RWPE1 (cell line): ENCODE results near the gene GBP3.
"Not testable (repeated sequence)": the region's sequence is repeated elsewhere in the genome, so short reads cannot be mapped to it uniquely, and the experiment has no call there.

Experiments used
- CTCF ChIA-PET: fragments of 350-600 bp; sonication (Branson Sonifier 250); formaldehyde crosslinking; extraction: SDS; loops from one replicate; lab custom pipeline; 2021; lab: Yijun Ruan, JAX
- POLR2A ChIA-PET: fragments of 400-600 bp; formaldehyde crosslinking; extraction: SDS; loops from one replicate; lab custom pipeline; 2020; ENCODE audit warnings: antibody characterized with exemption; ENCODE audit not compliant: low non-redundant PET; lab: Yijun Ruan, JAX
- DNase-seq: peaks from one replicate; pipeline ENCODE4 v3.0.0; 2012; ENCODE audit warnings: low spot score
- H3K27ac ChIP-seq: fragments of 450-650 bp; 2 replicates; pipeline ENCODE4 v1.5.1; 2017
- CTCF ChIP-seq: fragments of 450-650 bp; conservative IDR thresholded peaks from 2 replicates; pipeline ENCODE4 v1.5.1; 2017; ENCODE audit warnings: low read depth, mild to moderate bottlenecking

The GBP3 gene

DNA sequence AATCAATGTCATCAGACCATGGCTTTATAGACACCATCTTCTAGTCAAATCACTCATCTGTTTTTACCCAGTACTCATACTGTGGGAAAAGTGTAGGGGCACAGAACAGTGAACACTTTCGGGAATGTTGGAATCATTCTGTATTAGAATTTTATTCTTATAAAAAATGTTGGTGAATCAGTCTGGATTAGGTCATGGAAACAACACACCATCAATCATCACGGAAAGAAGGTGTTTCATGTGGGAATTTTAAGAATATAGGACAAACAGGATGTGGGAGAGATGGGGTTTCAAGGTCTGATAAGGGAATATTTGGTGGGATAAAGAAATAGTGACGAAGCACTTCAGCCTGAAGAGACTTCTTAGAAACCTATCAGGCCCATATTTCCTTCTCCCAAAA lies 25.1 kb upstream of the GBP3 start:
- no peak for DNase-seq
- H3K27ac ChIP-seq, result no peak overlapping the region
- no peak for TF ChIP-seq CTCF
- ChIA-PET CTCF (no interaction called here), POLR2A (no interaction called here)

- ChIA-PET POLR2A (interaction anchor here (0.7 kb wide), 1 partner anchor 24 kb away, joined by 3 read pairs; no protein-coding TSS in a partner anchor), CTCF (interaction anchor here (0.6 kb wide), 1 partner anchor 588 kb away, joined by 4 read pairs; no protein-coding TSS in a partner anchor)
- not testable (repeated sequence) for H3K27ac ChIP-seq, DNase-seq
Measured at GRCh38 chr1:89046318-89047183, 23.9 kb upstream of the GBP3 start.

DNA sequence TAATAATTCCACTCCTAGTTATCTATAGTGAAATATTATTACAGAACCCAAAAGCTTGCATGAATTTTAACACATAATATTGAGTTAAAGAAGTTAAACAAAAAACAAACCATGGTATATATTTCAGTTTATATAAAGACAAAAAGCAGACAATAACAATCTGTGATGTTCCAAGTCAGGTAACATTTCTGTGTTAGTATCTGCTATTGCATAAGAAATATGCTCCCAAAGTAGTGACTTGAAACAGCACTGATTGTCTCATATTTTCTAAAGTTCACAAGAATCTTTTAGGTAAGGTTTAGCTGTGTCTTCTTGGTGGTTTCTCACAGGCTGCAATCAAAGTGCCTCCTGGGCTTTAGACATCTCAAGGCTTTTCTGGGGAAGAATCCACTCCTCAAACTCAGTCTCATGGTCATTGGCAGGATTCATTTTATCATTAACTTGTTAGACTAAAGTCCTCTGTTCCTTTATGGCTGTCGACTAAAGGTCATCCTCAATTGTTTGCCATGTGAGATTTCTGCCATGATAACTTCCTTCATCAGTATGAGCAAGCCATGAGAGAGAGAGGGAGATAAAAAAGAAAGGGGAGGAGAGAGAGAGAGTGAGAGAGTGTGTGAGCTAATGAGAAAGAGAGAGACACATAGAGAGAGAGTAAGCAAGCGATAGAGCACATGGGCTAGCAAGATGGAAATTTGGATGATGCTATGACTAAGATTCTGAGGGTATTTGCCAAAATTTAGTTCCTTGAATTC lies 22.5 kb upstream of the GBP3 start:
- TF ChIP-seq CTCF, result no peak
- DNase-seq, result no peak
- POLR2A ChIA-PET, result no interaction called here
- no peak overlapping the region for H3K27ac ChIP-seq
- CTCF ChIA-PET, result no interaction called here

- no peak for TF ChIP-seq CTCF
- no peak for DNase-seq
- POLR2A ChIA-PET, result no interaction called here
- CTCF ChIA-PET, result no interaction called here
- no peak overlapping the region for H3K27ac ChIP-seq
Measured at GRCh38 chr1:89043940-89044339, 21.3 kb upstream of the GBP3 start.

- ChIA-PET POLR2A (no interaction called here), CTCF (interaction anchor here (0.6 kb wide), 1 partner anchor 9 kb away, joined by 3 read pairs; no protein-coding TSS in a partner anchor)
- DNase-seq, result no peak
- no peak overlapping the region for H3K27ac ChIP-seq
- no peak for TF ChIP-seq CTCF
Measured at GRCh38 chr1:89042491-89042890, 19.8 kb upstream of the GBP3 start.

DNA sequence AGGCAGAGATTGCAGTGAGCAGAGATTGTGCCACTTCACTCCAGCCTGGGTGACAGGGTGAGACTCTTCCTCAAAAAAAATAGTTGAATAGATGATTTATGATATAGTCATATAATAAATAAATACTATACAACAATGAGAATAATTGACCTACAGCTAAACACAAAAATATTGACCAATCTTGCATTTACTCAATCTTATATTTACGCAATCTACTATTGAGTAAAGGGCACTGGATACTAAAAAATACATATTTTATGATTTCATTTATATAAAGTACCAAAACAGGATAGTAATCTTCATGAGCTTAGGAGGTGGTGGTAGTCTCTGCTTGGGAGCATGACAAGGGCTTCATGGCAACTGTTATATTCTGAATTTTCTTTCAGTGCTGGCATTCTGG lies 19.1 kb upstream of the GBP3 start:
- TF ChIP-seq CTCF, result no peak
- no peak overlapping the region for H3K27ac ChIP-seq
- ChIA-PET CTCF (no interaction called here), POLR2A (no interaction called here)
- DNase-seq, result no peak
